CD4-positive, alpha-beta T cell treated with Interleukin-6 at 100 ng/mL for 8 hours (primary cell): ENCODE results near the gene BRK1.
"Not testable (repeated sequence)": the region's sequence is repeated elsewhere in the genome, so short reads cannot be mapped to it uniquely, and the experiment has no call there.

Experiments
- DNase-seq: peaks from one replicate; pipeline ENCODE4 v3.0.0-alpha.2; 2020; ENCODE audit warnings: mixed read lengths, low spot score

The BRK1 gene

DNA sequence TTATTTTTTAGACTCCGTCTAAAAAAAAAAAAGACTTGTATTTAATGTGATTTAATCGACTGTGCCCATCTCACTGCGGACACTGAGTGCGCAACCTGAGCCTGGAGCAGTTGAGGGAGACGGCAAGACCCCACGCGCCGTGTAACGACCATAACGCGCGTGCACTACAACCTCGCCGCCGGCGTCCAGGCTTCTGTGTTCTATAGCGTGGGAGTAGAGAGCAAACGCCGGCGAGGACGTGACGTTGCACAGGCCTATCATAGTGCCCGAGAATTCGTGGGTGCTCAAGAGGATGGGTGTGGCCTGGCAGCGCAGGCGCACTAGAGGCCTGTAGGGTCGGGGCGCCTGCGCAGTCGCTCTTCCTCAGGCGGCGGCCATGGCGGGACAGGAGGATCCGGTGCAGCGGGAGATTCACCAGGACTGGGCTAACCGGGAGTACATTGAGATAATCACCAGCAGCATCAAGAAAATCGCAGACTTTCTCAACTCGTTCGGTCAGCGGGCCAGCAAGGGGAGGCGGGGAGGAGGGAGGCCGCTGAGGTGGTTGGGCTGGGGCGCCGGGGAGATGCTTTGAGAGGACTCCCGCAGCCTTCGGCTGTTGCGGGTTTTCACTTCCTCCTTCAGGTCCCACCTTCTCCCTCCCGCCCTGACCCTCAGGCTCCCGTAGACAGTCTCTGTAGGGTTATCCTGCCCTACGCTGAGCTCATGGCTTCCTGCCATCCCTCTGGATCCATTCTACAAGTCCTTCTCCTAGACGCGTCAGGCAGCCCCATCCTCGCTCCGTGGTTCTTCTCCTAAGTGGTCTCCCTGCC, at the start of gene BRK1:
BRK1 (plus strand) TSS at position 350 of the 812 bp plus-strand sequence; CDS start at position 377, 27 bp downstream.
- DNase-seq = peak; percentile 95

DNA sequence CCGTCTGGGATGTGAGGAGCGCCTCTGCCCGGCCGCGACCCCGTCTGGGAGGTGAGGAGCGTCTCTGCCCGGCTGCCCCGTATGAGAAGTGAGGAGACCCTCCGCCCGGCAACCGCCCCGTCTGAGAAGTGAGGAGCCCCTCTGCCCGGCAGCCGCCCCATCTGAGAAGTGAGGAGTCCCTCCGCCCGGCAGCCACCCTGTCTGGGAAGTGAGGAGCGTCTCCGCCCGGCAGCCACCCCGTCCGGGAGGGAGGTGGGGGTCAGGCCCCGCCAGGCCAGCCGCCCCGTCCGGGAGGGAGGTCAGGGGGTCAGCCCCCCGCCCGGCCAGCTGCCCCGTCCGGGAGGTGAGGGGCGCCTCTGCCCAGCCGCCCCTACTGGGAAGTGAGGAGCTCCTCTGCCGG, 45.4 kb upstream of the BRK1 start:
- DNase-seq = not testable (repeated sequence)

GRCh38 chr3:10074666-10075065, 40.8 kb upstream of the BRK1 start:
- no peak for DNase-seq

DNA sequence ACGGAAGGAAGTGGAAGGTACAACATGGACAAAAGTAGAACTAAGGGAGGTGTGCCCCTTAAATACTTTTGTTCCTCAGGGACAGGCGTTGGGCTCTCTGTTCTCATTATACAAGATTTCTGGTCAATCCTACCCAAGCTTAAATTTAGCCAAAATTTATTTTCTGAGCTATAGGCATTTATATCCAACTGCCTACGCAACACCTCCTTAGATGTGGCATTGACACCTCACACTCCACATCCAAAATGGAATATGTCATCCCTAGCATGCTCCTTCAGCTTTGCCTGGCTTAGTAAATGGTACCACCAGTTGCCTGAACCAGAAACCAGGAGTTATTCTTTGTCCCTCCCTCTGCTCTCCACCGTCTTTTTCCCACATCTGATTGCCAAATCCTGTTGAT, 33.6 kb upstream of the BRK1 start:
- no peak for DNase-seq

DNA sequence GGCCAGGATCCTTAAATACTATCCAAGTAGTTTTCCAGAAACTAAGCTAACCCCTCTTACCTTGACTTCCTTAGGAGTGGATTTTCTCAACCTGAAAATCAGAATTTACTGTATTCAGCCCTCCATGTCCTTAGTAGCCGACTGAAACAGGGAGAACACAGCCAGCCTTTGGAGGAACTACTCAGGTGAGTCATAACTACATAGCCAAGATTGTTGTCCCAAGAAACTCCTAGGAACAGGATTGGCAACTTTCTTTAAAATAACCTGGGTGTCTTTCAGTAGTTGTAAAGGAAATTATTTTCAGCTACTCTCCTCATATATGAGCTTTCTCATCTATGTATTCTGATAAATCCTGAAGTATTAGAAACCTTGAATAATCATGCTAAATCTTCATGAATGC, 29.7 kb upstream of the BRK1 start:
- DNase-seq = no peak

GRCh38 chr3:10088256-10088655, 27.2 kb upstream of the BRK1 start:
- no peak for DNase-seq

GRCh38 chr3:10090179-10090578, 25.3 kb upstream of the BRK1 start:
- DNase-seq = no peak

DNA sequence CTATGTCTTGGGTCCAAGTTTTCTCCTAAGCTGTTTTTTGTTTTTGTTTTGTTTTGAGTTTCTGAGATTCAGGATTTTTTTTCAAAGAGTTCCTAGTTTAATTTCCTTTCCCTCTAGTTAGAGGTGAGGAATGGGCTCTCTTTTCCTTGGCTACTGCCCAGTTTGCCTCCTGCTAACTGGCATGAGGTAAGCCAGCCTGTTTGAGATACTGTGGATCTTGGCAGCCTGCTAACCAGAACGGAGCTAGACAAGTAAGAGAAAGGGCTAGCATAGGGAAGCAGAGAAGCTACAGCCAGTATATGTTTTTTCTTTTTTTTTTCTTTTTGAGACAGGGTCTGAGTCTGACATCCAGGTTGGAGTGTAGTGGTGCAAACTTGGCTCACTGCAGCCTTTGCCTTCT, 24.7 kb upstream of the BRK1 start:
- DNase-seq = not testable (repeated sequence)

GRCh38 chr3:10091387-10091786, 24.1 kb upstream of the BRK1 start:
- DNase-seq = not testable (repeated sequence)

GRCh38 chr3:10093678-10094077, 21.8 kb upstream of the BRK1 start:
- no peak for DNase-seq

- no peak for DNase-seq
Observed at GRCh38 chr3:10099041-10099440, 16.4 kb upstream of the BRK1 start.

DNA sequence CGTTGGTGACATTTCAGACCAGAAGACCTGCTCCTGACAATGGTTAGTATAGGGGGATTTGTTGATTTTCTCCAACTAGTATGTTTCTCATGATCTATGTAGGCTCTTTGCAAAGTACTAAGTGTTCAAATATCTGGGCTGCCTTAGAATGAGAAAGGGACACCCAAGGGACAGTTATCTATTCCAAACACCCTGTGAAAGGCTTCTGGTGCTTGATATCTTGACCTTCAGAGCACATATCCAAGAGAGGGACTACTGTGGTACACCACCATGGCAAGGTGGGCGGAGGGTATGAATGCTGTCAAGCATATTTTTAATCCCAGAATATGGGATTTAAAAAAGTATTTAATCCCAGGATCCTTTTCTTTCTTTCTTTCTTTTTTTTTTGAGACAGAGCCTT, 8.6 kb upstream of the BRK1 start:
- DNase-seq = no peak

- no peak for DNase-seq
Observed at GRCh38 chr3:10108091-10108490, 7.4 kb upstream of the BRK1 start, which contains the start of gene FANCD2OS. Gene FANCD2OS (minus strand): TSS chr3:10108255. CDS start chr3:10104774, 3,481 bp downstream.

DNA sequence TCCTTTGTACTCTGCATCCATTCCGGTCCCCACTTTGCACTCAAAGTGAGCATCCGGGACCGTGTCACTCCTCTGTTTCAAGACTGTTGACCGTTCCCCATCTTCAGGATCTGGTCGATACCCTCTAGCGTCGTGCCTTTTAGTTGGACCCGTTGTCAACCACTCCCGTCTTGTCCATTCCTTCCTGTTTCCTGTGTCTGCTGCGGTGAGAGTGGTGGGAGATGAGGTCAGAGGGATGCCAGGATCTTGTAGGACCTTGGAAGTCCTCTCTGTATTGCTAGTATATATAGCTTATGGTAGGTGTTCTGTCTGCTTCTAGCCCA, 624 bp downstream of the BRK1 start:
- DNase-seq = no peak

- no peak for DNase-seq
Observed at GRCh38 chr3:10116928-10117327, 1.5 kb downstream of the BRK1 start.

DNA sequence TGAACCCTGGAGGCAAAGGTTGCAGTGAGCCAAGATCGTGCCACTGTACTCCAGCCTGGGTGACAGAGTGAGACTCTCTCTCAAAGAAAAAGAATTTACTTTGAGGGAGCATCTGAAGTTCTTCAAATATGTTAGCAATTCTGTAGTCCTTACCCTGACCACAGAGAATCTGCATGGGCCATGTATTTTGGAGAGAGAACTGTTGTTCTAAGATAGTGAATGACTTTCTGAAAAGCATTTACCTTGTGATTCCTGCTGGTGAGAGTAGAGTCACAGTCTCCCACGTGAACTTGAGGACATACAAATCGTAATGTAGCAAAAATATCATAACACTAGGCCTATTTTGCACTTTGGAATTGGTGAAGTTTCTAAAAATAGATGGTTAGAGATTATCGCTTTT, 3.9 kb downstream of the BRK1 start:
- DNase-seq = no peak

DNA sequence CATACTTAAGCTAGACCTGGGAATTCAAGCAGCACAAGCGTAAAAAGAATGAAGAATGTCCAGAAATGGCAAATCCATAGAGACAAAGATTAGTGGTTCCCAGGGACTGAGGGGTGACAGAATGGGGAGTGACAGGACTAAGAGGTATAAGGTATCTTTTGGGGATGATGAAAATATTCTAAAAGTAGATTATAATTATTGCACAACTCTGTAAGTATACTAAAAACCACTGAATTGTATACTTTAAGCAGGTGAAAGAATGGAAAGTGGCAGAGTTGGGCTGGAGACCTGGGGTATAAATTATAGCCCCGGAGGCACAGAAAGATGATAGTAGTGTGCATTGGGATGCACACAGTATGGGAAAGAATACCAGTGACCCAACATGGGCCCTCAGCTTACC, 5.6 kb downstream of the BRK1 start:
- DNase-seq = no peak

- no peak for DNase-seq
Observed at GRCh38 chr3:10122724-10123123, 7.2 kb downstream of the BRK1 start.

- not testable (repeated sequence) for DNase-seq
Observed at GRCh38 chr3:10135872-10136271, 20.4 kb downstream of the BRK1 start.

DNA sequence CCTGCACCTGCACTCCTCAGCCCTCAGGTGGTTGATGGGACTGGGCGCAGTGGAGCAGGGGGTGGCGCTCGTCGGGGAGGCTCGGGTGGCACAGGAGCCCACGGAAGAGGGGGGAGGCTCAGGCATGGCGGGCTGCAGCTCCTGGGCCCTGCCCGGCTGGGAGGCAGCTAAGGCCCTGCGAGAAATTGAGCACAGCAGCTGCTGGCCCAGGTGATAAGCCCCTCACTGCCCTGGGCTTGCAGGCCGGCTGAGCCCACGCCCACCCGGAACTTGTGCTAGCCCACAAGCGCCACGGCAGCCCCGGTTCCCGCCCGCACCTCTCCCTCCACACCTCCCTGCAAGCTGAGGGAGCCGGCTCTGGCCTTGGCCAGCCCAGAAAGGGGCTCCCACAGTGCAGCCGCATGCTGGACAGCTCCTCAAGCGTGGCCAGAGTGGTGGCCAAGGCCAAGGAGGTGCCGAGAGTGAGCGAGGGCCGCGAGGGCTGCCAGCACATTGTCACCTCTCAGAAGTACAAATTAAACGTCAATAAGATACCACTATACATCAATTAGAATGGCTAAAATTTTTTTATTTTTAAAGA, 21.0 kb downstream of the BRK1 start:
- DNase-seq = no peak

GRCh38 chr3:10137178-10137577, 21.7 kb downstream of the BRK1 start:
- no peak for DNase-seq

GRCh38 chr3:10140996-10141546, 25.6 kb downstream of the BRK1 start:
- DNase-seq = no peak
